Right lobe of liver (tissue), 6 donors: Measurements from ENCODE around the gene DLX1. TPM values are rescaled to one million over a fixed set of nuclear protein-coding genes. Genes with fewer than 3 reads are reported as not detected.
"Not testable (repeated sequence)": the region's sequence is repeated elsewhere in the genome, so short reads cannot be mapped to it uniquely, and the experiment has no call there.

Experiments used
- ATAC-seq, 4 donors: fragments of 200-7000 bp; cut with Tn5 transposase; one replicate each; pipeline ENCODE4 v1.9.1; 2020; ENCODE audit warnings: mild to moderate bottlenecking in 4 of 4, moderate library complexity in 4 of 4
- DNase-seq, 3 donors: peaks; one replicate each; pipeline ENCODE4 v3.0.0-alpha.2; 2020
- H3K27ac ChIP-seq, 3 donors: fragments of 200-600 bp; one replicate each; pipeline ENCODE4 v1.8.0; 2022
- H3K27me3 ChIP-seq, 2 donors: fragments of 200-600 bp; one replicate each; pipeline ENCODE4 v1.8.0; 2022
- H3K36me3 ChIP-seq, 4 donors: fragments of 200-600 bp; sonication (generic) in 1 of 4; one replicate each; pipeline versions ENCODE4 v1.5.1 to v1.8.0; 2017 to 2022; ENCODE audit warnings: control low read depth in 1 of 4
- H3K4me1 ChIP-seq, 4 donors: fragments of 200-600 bp; sonication (generic) in 1 of 4; one replicate each; pipeline versions ENCODE4 v1.5.1 to v1.8.0; 2017 to 2022; ENCODE audit warnings: control low read depth in 1 of 4
- H3K4me3 ChIP-seq, 3 donors: fragments of 200-600 bp; one replicate each; pipeline ENCODE4 v1.8.0; 2022
- H3K9me3 ChIP-seq, 4 donors: fragments of 200-600 bp; sonication (generic) in 1 of 4; one replicate each; pipeline versions ENCODE4 v1.5.1 to v1.8.0; 2017 to 2022; ENCODE audit warnings: control low read depth in 1 of 4
- CTCF ChIP-seq, 4 donors: fragments of 200-600 bp in 3 of 4; fragments of 450-650 bp in 1 of 4; IDR thresholded peaks; one replicate each; pipeline versions ENCODE4 v1.5.1 to v1.8.0; 2016 to 2022; ENCODE audit warnings: antibody characterized with exemption in 4 of 4, mild to moderate bottlenecking in 2 of 4
- POLR2A ChIP-seq: fragments of 450-650 bp; IDR thresholded peaks from one replicate; pipeline ENCODE4 v1.6.1; 2017; ENCODE audit warnings: antibody characterized with exemption, mild to moderate bottlenecking
- WGBS: methylation state at CpG from one replicate; pipeline ENCODE4 v1.1.6; 2018; ENCODE audit warnings: low coverage, low lambda C conversion rate; ENCODE audit not compliant: insufficient coverage; ENCODE audit errors: missing lambda C conversion rate; 5-methylcytosine and 5-hydroxymethylcytosine counted together
- intact Hi-C, 2 donors: fragments of 100-400 bp; cut with DNase I; formaldehyde crosslinking; loops; one replicate each; pipeline versions ENCODE4 v1.11.2 to v1.14.1; 2022
- total RNA-seq, 6 experiments: library from RNA; depleted of rRNA in 2 of 6; stranded (reverse); fragments of >200 nt in 2 of 6; fragmentation: NEBNext Ultra II Directional in 3 of 6; extraction: Animal tissue kit (Norgen Biotek cat#: 25700) in 3 of 6; gene quantifications; one replicate each; pipeline versions ENCODE4 v1.1.0 to v1.2.4, GENCODE V29; 2016 to 2023
- donor health status: DM: no; HTN: yes; CAD: no.
- donor health status: DM: no; HTN: no; CAD: no.
- donor health status: DM: no; HTN: no; CAD: no.
- donor health status: DM: no; HTN: yes; CAD: no.
- donor health status: DM: no; HTN: yes; CAD: no.

The DLX1 gene
- total RNA-seq, 6 experiments from 2014 or later = not detected

- intact Hi-C loops = no loop called here
- no peak for TF ChIP-seq CTCF (IDR thresholded peaks at IDR 0.05)
- TF ChIP-seq POLR2A = no peak
- H3K4me1 ChIP-seq = no peaks in the 10 kb centered on the region
Measured at GRCh38 chr2:172063446-172063845, 21.9 kb upstream of the DLX1 start.

GRCh38 chr2:172065111-172065510 lies 20.2 kb upstream of the DLX1 start:
- H3K4me1 ChIP-seq = no peaks in the 10 kb centered on the region
- H3K27ac ChIP-seq = no peak overlapping the region
- DNase-seq (no peak), ATAC-seq (no peak)
- no peaks in the 10 kb centered on the region for H3K36me3 ChIP-seq
- WGBS = 82% methylated on average over 4 of the region's 4 CpGs
- no peaks in the 10 kb centered on the region for H3K27me3 ChIP-seq
- no peaks in the 10 kb centered on the region for H3K9me3 ChIP-seq
- TF ChIP-seq POLR2A (no peak), CTCF (IDR thresholded peaks at IDR 0.05) (no peak)
- H3K4me3 ChIP-seq = no peak overlapping the region
- intact Hi-C loops = no loop called here

More at GRCh38 chr2:172063446-172063845, 21.9 kb upstream of the DLX1 start:
- Histone ChIP-seq H3K27ac (no peak overlapping the region), H3K27me3 (no peaks in the 10 kb centered on the region), H3K9me3 (no peaks in the 10 kb centered on the region), H3K4me3 (no peak overlapping the region), H3K36me3 (no peaks in the 10 kb centered on the region)
- ATAC-seq = no peak
- DNase-seq = no peak
- 78% methylated on average over 9 of the region's 9 CpGs for WGBS

GRCh38 chr2:172066394-172066886 lies 18.9 kb upstream of the DLX1 start:
- TF ChIP-seq CTCF (IDR thresholded peaks at IDR 0.05) = no peak
- intact Hi-C loops = no loop called here
- WGBS = 76% methylated on average over 4 of the region's 4 CpGs

GRCh38 chr2:172067905-172068304 lies 17.4 kb upstream of the DLX1 start:
- H3K4me1 ChIP-seq, intact Hi-C loops, ATAC-seq, H3K36me3 ChIP-seq, DNase-seq, H3K4me3 ChIP-seq, H3K27ac ChIP-seq, H3K27me3 ChIP-seq, H3K9me3 ChIP-seq: not testable (repeated sequence)
- 77% methylated on average over 4 of the region's 4 CpGs for WGBS

More at GRCh38 chr2:172066394-172066886, 18.9 kb upstream of the DLX1 start:
- no peak for ATAC-seq
- Histone ChIP-seq H3K27ac (no peak overlapping the region), H3K4me1 (no peaks in the 10 kb centered on the region), H3K9me3 (no peaks in the 10 kb centered on the region), H3K36me3 (no peaks in the 10 kb centered on the region), H3K27me3 (no peaks in the 10 kb centered on the region), H3K4me3 (no peak overlapping the region)
- DNase-seq = no peak

- no peaks in the 10 kb centered on the region for H3K36me3 ChIP-seq
- H3K9me3 ChIP-seq = no peaks in the 10 kb centered on the region
- DNase-seq = no peak
- H3K4me3 ChIP-seq = no peak overlapping the region
- peaks cover 0 to 6% of the 10 kb centered on the region in 2 donors for H3K27me3 ChIP-seq
- H3K4me1 ChIP-seq = no peaks in the 10 kb centered on the region
- ATAC-seq = no peak
- H3K27ac ChIP-seq = no peak overlapping the region
- intact Hi-C loops = no loop called here
- no peak for TF ChIP-seq POLR2A
- TF ChIP-seq CTCF (IDR thresholded peaks at IDR 0.05) = no peak
- WGBS = 79% methylated on average over 1 of the region's 1 CpG
Measured at GRCh38 chr2:172070936-172071335, 14.4 kb upstream of the DLX1 start.
